Esophagus (tissue), 2 donors: ENCODE measurements around the gene MEGF11. TPM values are rescaled to one million over a fixed set of nuclear protein-coding genes. Genes with fewer than 3 reads are reported as not detected.

Experiments used
- H3K27ac ChIP-seq, 2 donors: one replicate each; pipeline ENCODE4 v1.5.1; 2013; ENCODE audit warnings: low read depth in 2 of 2, mild to moderate bottlenecking in 2 of 2, inconsistent platforms in 1 of 2, low read length in 1 of 2, moderate library complexity in 1 of 2
- H3K27me3 ChIP-seq, 2 donors: one replicate each; pipeline ENCODE4 v1.6.1; 2013; ENCODE audit warnings: low read length in 2 of 2, control low read depth in 1 of 2, mild to moderate bottlenecking in 1 of 2; ENCODE audit not compliant: insufficient read depth in 2 of 2, control insufficient read depth in 1 of 2
- H3K36me3 ChIP-seq, 2 donors: one replicate each; pipeline ENCODE4 v1.6.1; 2013; ENCODE audit warnings: low read length in 1 of 2; ENCODE audit not compliant: control insufficient read depth in 2 of 2, insufficient read depth in 2 of 2
- H3K4me1 ChIP-seq, 2 donors: one replicate each; pipeline ENCODE4 v1.6.1; 2013; ENCODE audit warnings: low read length in 1 of 2; ENCODE audit not compliant: control insufficient read depth in 2 of 2, insufficient read depth in 2 of 2
- H3K4me3 ChIP-seq, 2 donors: one replicate each; pipeline ENCODE4 v1.5.1; 2013; ENCODE audit warnings: low read length in 2 of 2, mild to moderate bottlenecking in 2 of 2, low read depth in 1 of 2, moderate library complexity in 1 of 2
- H3K9me3 ChIP-seq, 2 donors: one replicate each; pipeline ENCODE4 v1.6.1; 2013; ENCODE audit warnings: mild to moderate bottlenecking in 2 of 2, low read depth in 1 of 2, low read length in 1 of 2, moderate library complexity in 1 of 2; ENCODE audit not compliant: control insufficient read depth in 2 of 2, insufficient read depth in 1 of 2
- WGBS, 2 donors: extraction: QIAGEN DNeasy Blood & Tissue Kit; methylation state at CpG; one replicate each; pipeline ENCODE4 v1.1.7; 2013; 5-methylcytosine and 5-hydroxymethylcytosine counted together
- polyA plus RNA-seq, 2 donors: library from polyadenylated mRNA; stranded (reverse); fragments of 200-250 nt; gene quantifications; one replicate each; pipeline ENCODE4 v1.2.3, GENCODE V29; 2013
- donor health status: healthy with polysubstance abuse.
- donor health status: Bipolar disorder and iron deficiency.

The MEGF11 gene
- polyA plus RNA-seq, 2 donors = not detected

DNA sequence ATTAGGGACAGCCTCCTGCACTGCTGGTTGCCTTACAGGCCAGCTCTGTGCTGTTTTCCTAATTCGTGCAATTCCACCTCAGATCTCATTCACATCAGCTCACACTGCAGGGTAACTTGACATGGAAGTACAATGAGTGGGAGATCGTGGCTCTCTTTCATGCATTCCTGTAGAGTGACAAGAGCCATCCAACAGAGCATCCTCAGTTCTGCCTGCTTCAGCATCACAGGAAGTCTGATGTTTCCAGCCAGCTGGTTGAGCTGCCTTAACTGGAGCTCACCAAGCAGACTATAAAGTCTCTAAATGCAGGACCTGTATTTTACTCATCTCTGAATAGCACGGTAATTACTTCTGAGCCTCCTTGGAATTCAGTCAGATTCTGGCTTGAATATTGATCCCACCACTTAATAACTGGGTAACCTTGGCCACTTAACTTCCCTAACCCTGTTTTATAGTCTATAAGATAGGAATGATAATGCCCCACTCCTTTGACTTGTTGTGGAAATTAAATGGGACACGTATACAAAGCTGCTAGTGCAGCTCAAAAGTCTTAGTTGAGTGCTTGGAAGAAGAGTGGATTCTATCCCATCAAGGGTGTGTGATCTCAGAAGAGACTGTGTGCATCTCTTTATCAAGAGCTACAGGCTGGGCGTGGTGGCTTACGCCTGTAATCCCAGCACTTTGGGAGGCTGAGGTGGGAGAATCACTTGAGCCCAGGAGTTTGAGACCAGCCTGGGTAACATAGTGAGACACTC lies 38.4 kb upstream of the MEGF11 start:
- Histone ChIP-seq H3K4me1 (peaks cover 0 to 3% of the 10 kb centered on the region in 2 donors), H3K27ac (no peak overlapping the region), H3K36me3 (no peaks in the 10 kb centered on the region), H3K4me3 (no peak overlapping the region), H3K9me3 (no peaks in the 10 kb centered on the region), H3K27me3 (no peaks in the 10 kb centered on the region)
- 64 to 81% methylated on average over 6 of the region's 6 CpGs for WGBS, 2 donors

DNA sequence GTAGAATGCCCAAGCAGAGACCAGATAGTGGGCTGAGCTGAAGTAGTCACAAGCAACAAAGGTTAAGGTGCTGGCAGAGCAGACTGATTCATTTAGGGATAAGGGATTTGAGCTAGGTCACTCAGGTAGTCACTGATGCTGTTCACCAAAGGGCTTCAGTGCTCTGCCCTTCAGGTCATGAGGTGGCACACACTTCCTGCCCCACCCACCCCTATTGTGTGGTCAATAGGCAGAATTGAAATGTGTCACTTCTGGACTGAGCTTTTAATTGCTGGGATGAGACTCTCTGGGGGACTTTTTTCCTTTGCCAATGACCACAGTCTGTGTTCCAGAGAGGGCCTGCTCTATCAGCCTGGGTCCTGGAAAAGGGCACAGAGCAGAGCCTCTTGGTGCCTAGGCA lies 37.0 kb upstream of the MEGF11 start:
- H3K9me3 ChIP-seq = no peaks in the 10 kb centered on the region
- H3K27me3 ChIP-seq = no peaks in the 10 kb centered on the region
- peaks cover 0 to 3% of the 10 kb centered on the region in 2 donors for H3K4me1 ChIP-seq
- no peak overlapping the region for H3K27ac ChIP-seq
- no peaks in the 10 kb centered on the region for H3K36me3 ChIP-seq
- H3K4me3 ChIP-seq = no peak overlapping the region

DNA sequence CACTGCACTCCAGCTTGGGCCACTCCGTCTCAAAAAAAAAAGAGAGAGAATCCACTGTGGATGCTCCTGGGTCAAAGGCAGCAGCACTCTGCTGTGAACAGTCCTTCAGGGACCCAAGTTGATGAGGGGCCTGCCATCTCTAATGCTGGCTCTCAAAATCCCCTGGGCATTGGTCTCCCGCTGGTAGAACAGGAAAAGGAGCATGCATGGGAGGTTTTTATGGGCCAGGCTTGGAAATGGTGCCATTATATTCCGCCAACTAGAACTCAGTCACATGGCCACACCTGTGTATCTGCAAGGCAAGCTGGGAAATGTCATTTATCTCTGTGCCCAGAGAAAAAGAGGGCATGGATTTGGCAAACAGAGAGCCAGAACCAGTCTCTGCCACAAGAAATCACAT lies 36.5 kb upstream of the MEGF11 start:
- no peaks in the 10 kb centered on the region for H3K27me3 ChIP-seq
- H3K9me3 ChIP-seq = no peaks in the 10 kb centered on the region
- WGBS, 2 donors = 88 to 97% methylated on average over 3 of the region's 3 CpGs
- H3K4me3 ChIP-seq = no peak overlapping the region
- no peaks in the 10 kb centered on the region for H3K36me3 ChIP-seq
- H3K4me1 ChIP-seq = peaks cover 0 to 3% of the 10 kb centered on the region in 2 donors
- no peak overlapping the region for H3K27ac ChIP-seq

DNA sequence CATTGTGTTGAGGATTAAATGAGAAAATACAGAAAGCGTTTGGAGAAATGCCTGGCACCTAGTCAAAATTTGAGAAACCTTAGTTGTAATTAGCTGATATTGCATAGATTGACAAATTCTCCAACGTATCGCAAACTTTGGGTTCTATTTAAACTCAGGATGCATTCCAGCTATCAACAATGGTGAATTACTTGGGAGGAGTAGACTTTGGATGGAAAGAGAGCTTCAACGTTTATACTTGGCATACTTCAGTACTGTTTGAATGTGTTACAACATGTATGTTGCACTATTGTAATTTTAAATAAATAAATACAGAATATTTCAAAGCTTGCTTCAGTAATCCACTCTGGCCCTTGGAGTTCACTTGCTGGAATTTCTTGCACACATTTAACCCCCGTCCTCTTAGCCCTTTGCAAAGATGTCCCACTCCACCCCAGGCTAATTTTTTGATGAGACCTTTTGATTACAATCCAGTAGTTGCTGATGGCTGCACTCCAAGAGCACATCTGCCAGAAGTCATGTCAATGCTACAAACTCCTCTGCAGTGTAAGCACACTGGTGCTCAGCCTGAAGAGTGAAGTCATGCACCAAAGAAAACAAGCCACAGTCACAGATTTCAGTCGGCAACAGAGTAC lies 35.1 kb upstream of the MEGF11 start:
- Histone ChIP-seq H3K9me3 (no peaks in the 10 kb centered on the region), H3K36me3 (no peaks in the 10 kb centered on the region), H3K4me3 (no peak overlapping the region), H3K4me1 (peaks cover 0 to 3% of the 10 kb centered on the region in 2 donors), H3K27ac (no peak overlapping the region), H3K27me3 (no peaks in the 10 kb centered on the region)
- WGBS, 2 donors = 34 to 53% methylated on average over 6 of the region's 6 CpGs

DNA sequence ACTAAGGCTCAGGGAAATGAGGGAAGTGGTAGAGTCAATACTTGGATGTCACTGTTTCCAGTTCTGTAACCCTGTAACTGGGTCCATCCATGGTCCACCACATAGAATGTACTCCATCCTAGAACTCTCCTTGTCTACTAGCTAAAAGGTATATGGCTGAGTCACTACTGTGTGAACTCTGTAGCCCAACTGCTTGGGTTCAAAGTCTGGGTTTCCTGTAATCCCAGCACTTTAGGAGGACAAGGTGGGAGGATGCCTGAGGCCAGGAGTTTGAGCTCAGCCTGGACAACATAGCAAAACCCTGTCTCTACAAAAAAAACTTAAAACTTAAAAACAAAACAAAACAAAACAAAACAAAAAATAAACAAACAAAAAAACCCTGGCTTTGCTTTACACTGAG lies 34.5 kb upstream of the MEGF11 start:
- no peaks in the 10 kb centered on the region for H3K9me3 ChIP-seq
- no peaks in the 10 kb centered on the region for H3K27me3 ChIP-seq
- no peak overlapping the region for H3K4me3 ChIP-seq
- H3K4me1 ChIP-seq = peaks cover 0 to 3% of the 10 kb centered on the region in 2 donors
- H3K27ac ChIP-seq = no peak overlapping the region
- H3K36me3 ChIP-seq = no peaks in the 10 kb centered on the region

DNA sequence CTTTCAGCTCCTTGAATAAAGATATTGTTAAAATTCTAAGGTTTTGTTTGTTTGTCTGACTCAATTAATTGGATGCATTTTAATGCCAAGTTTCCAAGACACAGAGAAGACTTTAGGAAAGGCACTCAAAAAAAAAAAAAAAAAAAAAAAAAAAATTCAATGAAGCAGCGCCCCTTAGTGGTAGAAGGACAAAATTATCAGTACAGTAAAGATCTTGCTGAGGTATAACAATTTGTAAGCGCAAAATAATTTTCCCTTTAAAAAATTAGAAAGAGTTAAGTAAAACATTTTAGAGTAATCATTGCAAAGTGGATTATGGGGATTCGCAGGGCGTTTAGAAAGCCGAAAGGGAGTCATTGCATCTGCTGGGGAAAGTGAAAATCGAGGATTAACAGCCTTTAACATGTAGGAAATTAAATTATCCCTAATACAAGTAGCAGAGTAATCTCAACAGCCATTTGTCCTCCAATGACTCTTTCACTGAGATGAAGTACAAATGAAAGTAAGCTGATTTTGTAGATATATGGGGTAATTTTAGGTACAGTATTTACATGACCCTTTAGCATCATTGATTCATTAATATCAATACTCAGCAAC lies 34.0 kb upstream of the MEGF11 start:
- no peak overlapping the region for H3K27ac ChIP-seq
- no peaks in the 10 kb centered on the region for H3K27me3 ChIP-seq
- no peak overlapping the region for H3K4me3 ChIP-seq
- no peaks in the 10 kb centered on the region for H3K9me3 ChIP-seq
- WGBS, 2 donors = 6 to 13% methylated on average over 6 of the region's 6 CpGs
- peaks cover 0 to 3% of the 10 kb centered on the region in 2 donors for H3K4me1 ChIP-seq
- no peaks in the 10 kb centered on the region for H3K36me3 ChIP-seq

DNA sequence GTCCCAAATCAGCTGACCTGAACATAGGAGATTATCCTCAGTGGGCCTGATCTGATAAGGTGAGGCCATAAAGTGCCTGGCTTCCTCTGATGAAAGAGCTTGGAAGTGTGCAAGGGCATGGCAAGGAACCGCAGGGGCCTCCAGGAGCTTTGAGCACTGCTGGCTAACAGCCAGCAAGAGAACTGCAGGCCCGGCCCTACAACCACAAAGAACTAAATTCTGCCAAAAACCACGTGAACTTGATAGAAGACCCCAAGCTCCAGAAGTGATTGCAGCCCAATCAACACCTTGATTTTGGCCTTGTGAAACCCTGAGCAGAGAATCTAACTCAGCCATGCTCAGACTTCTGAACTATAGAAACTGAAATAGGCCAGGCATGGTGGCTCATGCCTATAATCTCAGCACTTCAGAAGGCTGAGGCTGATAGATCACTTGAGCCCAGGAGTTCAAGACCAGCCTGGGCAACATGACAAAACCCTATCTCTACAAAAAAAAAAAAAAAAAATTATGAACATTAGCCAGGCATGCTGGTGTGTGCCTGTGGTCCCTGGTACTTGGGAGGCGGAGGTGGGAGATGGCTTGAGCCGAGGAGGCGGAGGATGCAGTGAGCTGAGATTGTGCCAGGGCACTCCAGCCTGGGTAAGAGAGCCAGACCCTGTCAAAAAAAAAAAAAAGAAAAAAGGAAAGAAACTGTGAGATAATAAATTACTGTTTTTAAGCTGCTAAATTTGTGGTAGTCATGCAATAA lies 32.2 kb upstream of the MEGF11 start:
- Histone ChIP-seq H3K27me3 (no peaks in the 10 kb centered on the region), H3K9me3 (no peaks in the 10 kb centered on the region), H3K27ac (no peak overlapping the region), H3K4me1 (peaks cover 0 to 3% of the 10 kb centered on the region in 2 donors), H3K4me3 (no peak overlapping the region), H3K36me3 (no peaks in the 10 kb centered on the region)
- 76 to 82% methylated on average over 6 of the region's 6 CpGs for WGBS, 2 donors

DNA sequence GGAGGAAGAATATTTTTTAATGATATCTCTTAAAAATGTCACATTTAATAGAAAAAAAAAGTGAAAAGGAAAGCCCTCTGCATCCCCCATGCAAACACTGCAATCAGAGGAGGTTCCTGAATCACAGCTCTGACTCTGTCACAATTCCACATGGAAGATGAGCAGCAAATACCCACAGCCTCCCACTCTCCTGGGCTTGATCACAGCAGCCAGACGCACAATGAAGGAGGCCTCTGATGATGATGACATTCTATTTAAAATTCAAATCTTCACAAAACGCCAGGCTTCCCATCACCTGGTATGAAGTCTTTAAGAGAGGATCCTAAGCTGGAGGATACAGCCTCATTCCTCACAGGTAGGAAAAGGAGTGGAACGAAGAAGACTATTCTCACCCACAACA lies 30.7 kb upstream of the MEGF11 start:
- H3K4me3 ChIP-seq = no peak overlapping the region
- no peaks in the 10 kb centered on the region for H3K9me3 ChIP-seq
- H3K27me3 ChIP-seq = no peaks in the 10 kb centered on the region
- 84 to 89% methylated on average over 3 of the region's 3 CpGs for WGBS, 2 donors
- no peaks in the 10 kb centered on the region for H3K36me3 ChIP-seq
- H3K27ac ChIP-seq = no peak overlapping the region
- H3K4me1 ChIP-seq = no peaks in the 10 kb centered on the region

DNA sequence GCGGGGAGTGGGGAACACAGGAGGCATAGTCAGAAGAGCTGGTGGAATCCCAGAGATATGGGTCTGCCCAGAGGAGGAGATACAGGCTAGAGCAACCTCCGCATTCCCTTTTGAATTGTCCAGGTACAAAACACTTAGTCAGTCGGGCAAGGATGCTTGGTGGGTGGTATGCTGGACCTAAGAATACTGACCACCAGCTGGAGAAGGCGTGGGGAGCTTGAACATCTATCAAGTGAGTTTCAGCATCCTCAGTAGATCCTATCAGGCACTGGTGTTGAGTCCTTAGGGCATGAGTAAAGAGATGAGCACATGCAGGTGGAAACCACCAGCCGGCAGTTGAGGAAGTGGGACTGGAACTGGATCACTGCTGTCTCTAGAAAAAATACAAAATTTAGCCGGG lies 25.1 kb upstream of the MEGF11 start:
- Histone ChIP-seq H3K36me3 (no peaks in the 10 kb centered on the region), H3K4me3 (no peak overlapping the region)

More for the DNA sequence above, 25.1 kb upstream of the MEGF11 start:
- Histone ChIP-seq H3K27me3 (no peaks in the 10 kb centered on the region), H3K9me3 (peaks cover 0 to 3% of the 10 kb centered on the region in 2 donors), H3K4me1 (no peaks in the 10 kb centered on the region), H3K27ac (no peak overlapping the region)
- WGBS, 2 donors = 90 to 92% methylated on average over 6 of the region's 6 CpGs
